ENCODE measurements around the gene EIF3I.

EIF3I gene

DNA sequence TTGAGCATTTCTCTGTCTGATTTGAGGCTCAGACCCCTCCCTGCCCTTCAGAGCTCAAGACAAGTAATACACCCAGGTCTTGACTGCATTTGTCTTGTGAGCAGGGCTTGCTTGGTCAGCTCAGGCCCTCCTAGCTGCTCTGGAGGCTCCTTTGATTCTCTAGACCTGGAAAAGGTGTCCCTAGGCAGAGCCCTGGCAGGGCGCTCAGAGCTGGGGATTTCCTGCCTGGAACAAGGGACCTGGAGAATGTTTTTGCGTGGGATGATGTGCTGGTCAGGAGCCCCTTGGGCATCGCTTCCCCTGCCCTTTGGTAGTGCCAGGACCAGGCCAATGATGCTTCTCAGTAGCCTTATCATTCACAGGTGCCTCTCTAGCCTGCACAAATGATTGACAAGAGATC, 26.7 kb upstream of the EIF3I start:
- Histone ChIP-seq H3K27me3 (no peaks in the 10 kb centered on the region), H3K27ac (no peak overlapping the region), H3K9me3 (no peaks in the 10 kb centered on the region), H3K4me1 (ENCODE audit: control insufficient read depth in 1 of 2, insufficient read depth in 1 of 2, low read depth in 1 of 2, low read length in 1 of 2) (peaks cover 8 to 9% of the 10 kb centered on the region in 2 experiments), H3K4me3 (ENCODE audit: low read depth in 1 of 2, low read length in 1 of 2) (no peak overlapping the region), H3K36me3 (peaks cover 83% of the 10 kb centered on the region)
- TF ChIP-seq, protein P1, sequence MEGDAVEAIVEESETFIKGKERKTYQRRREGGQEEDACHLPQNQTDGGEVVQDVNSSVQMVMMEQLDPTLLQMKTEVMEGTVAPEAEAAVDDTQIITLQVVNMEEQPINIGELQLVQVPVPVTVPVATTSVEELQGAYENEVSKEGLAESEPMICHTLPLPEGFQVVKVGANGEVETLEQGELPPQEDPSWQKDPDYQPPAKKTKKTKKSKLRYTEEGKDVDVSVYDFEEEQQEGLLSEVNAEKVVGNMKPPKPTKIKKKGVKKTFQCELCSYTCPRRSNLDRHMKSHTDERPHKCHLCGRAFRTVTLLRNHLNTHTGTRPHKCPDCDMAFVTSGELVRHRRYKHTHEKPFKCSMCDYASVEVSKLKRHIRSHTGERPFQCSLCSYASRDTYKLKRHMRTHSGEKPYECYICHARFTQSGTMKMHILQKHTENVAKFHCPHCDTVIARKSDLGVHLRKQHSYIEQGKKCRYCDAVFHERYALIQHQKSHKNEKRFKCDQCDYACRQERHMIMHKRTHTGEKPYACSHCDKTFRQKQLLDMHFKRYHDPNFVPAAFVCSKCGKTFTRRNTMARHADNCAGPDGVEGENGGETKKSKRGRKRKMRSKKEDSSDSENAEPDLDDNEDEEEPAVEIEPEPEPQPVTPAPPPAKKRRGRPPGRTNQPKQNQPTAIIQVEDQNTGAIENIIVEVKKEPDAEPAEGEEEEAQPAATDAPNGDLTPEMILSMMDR (IDR thresholded peaks at IDR 0.05): no peak

DNA sequence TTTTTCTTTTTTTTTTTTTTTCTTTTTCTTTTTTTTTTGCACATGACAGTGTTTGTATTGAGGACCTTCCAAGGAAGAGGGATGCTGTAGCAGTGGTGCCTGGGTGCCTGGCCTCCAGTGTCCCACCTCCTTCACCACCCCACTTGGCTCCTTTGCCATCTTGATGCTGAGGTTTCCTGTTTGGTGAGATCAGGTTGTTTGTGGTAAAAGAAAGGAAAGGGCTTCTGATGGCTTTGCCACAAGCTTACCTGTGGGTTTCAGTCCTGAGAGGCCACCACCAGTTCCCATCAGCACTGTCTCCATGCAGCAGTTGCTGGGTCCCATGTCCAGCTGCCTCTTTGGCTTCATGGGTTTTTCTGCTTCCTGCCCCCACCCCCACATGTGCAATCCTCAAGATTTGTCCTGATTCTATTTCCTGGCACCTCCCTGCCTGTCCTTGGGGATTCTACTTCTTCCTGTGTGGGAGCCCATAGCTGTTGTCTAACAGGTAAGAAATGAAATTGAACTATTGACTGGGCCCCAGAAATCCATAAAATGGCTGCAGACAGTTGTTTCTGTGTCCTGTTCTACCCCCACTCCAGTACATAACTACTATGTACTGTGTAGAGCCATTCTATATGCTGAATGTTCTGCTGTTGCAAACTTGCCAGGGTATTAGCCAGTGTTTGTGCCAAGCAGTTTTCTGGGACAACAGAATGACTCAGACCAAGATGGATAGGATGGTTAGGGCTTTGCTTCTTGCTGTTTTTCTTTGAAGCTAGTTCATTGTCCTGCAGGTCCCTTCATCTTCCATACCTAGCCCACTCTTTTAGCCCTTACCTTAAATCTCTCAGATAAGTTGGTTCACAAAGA, 26.0 kb upstream of the EIF3I start:
- TF ChIP-seq, protein P1 (IDR thresholded peaks at IDR 0.05): no peak
- Histone ChIP-seq H3K36me3 (peaks cover 77% of the 10 kb centered on the region), H3K4me1 (ENCODE audit: control insufficient read depth in 1 of 2, insufficient read depth in 1 of 2, low read depth in 1 of 2, low read length in 1 of 2) (peaks cover 14 to 15% of the 10 kb centered on the region in 2 experiments), H3K9me3 (no peaks in the 10 kb centered on the region), H3K4me3 (ENCODE audit: low read depth in 1 of 2, low read length in 1 of 2) (no peak overlapping the region), H3K27ac (no peak overlapping the region), H3K27me3 (peaks cover 5% of the 10 kb centered on the region)

DNA sequence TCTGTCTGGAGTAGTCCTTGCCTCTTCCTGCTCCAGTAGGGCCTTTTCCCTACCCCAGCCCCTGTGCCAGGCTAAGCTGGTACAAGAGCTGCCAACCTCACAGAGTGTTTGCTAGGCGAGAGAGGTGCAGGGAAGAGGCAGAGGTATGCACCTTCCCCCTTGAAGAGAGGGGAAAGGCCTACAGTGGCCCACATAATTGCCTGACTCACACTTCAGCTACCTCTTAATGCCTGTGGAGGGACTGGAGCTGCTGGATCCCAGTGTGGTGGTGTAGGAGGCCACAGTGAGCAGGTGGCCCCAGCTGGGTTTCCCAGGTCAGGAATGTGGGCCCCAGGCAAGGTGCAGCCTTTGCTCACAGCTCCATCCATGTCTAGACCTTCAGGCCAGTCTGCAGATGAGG, 25.1 kb upstream of the EIF3I start:
- no peak overlapping the region for H3K27ac ChIP-seq
- H3K9me3 ChIP-seq: no peaks in the 10 kb centered on the region
- peaks cover 23% of the 10 kb centered on the region in 2 experiments for H3K4me1 ChIP-seq (ENCODE audit: control insufficient read depth in 1 of 2, insufficient read depth in 1 of 2, low read depth in 1 of 2, low read length in 1 of 2)
- H3K27me3 ChIP-seq: peaks cover 13% of the 10 kb centered on the region
- no peak overlapping the region for H3K4me3 ChIP-seq (ENCODE audit: low read depth in 1 of 2, low read length in 1 of 2)
- H3K36me3 ChIP-seq: peaks cover 68% of the 10 kb centered on the region
- TF ChIP-seq, protein P1 (IDR thresholded peaks at IDR 0.05): no peak

DNA sequence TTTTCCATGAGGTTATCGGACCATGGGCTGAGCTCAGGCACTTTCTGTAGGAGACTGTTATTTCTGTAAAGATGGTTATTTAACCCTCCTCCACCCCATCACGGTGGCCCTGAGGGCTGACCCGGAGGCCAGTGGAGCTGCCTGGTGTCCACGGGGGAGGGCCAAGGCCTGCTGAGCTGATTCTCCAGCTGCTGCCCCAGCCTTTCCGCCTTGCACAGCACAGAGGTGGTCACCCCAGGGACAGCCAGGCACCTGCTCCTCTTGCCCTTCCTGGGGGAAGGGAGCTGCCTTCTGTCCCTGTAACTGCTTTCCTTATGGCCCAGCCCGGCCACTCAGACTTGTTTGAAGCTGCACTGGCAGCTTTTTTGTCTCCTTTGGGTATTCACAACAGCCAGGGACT, 24.4 kb upstream of the EIF3I start:
- Histone ChIP-seq H3K27me3 (peaks cover 13% of the 10 kb centered on the region), H3K4me3 (ENCODE audit: low read depth in 1 of 2, low read length in 1 of 2) (no peak overlapping the region), H3K27ac (no peak overlapping the region), H3K4me1 (ENCODE audit: control insufficient read depth in 1 of 2, insufficient read depth in 1 of 2, low read depth in 1 of 2, low read length in 1 of 2) (peaks cover 23% of the 10 kb centered on the region in 2 experiments), H3K9me3 (no peaks in the 10 kb centered on the region), H3K36me3 (peaks cover 61% of the 10 kb centered on the region)
- TF ChIP-seq, protein P1 (IDR thresholded peaks at IDR 0.05): no peak

DNA sequence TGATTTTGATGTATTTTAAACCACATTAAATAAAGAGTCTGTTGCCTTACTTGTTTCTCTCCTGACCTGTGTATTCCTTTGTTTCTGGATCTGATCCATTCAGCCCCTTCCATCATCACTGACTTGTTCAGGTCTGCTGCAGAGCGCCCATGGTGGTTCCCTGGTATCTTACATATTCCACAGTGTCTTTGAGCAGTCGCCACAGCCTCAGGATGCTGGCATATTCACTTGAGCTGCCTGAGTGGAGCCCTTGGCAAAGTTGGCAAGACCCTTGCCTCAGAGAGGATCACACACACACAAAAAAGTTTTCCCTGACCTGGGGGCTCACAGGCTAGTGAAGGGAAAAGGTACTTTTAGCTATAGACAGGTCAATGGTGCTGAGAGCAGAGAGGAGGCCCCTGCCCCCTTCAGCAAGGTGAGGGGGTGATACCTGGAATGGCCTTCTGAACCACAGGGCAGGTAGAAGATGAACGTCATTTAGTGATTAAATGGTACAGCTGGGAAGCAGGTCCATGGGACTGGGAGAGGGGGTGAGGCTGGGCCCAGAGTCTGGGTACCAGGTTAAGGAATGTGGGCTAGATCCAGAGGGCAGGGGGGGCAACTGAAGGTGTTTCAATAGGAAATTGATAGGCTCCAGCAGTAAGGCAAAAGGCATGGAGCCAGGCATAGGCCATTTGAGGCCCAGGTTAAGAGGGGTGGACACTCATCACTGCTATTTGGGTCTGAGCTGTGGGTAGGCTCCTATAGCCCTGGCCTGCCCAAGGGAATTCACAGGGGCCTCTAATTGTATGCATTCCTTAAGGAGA, 23.8 kb upstream of the EIF3I start:
- Histone ChIP-seq H3K4me3 (ENCODE audit: low read depth in 1 of 2, low read length in 1 of 2) (no peak overlapping the region), H3K4me1 (ENCODE audit: control insufficient read depth in 1 of 2, insufficient read depth in 1 of 2, low read depth in 1 of 2, low read length in 1 of 2) (peaks cover 23% of the 10 kb centered on the region in 2 experiments), H3K27ac (no peak overlapping the region), H3K9me3 (no peaks in the 10 kb centered on the region), H3K36me3 (peaks cover 55% of the 10 kb centered on the region), H3K27me3 (peaks cover 13% of the 10 kb centered on the region)
- TF ChIP-seq, protein P1 (IDR thresholded peaks at IDR 0.05): no peak

Measured in neutrophil (primary cell).